ENCODE results near the gene UBN2.

- TF ChIP-seq EP300 (IDR thresholded peaks at IDR 0.05) (no peak), POLR2A (IDR thresholded peaks at IDR 0.05) (peak in 3 of 4 donors; percentile 13 to 84 (median 82))
These were observed at the start of gene UBN2 for GRCh38 chr7:139230774-139231512.

Data from upper lobe of left lung (tissue), 4 donors.